Loucy (cell line): ENCODE data around the gene SELENOO.
A peak's percentile ranks its signal among the peaks of the same experiment; 100 is the strongest.

ENCODE experiments used
- H2AFZ ChIP-seq: fragments of 200-600 bp; sonication (generic); 2 replicates; pipeline ENCODE4 v1.6.0; 2016; ENCODE audit warnings: antibody characterized with exemption, mild to moderate bottlenecking, low read length, moderate library complexity
- H3F3A ChIP-seq: fragments of 200-600 bp; 2 replicates; pipeline ENCODE4 v1.6.0; 2016; ENCODE audit warnings: antibody characterized with exemption, low read depth, mild to moderate bottlenecking
- H3K27me3 ChIP-seq: fragments of 200-600 bp; sonication (generic); 2 replicates; pipeline ENCODE4 v1.6.1; 2014; ENCODE audit warnings: low read length, mild to moderate bottlenecking; ENCODE audit not compliant: insufficient read depth, poor library complexity, severe bottlenecking
- H3K36me3 ChIP-seq: fragments of 200-600 bp; sonication (generic); 2 replicates; pipeline ENCODE4 v1.6.1; 2016; ENCODE audit warnings: low read length; ENCODE audit not compliant: insufficient read depth
- H3K4me1 ChIP-seq: fragments of 200-600 bp; sonication (generic); 2 replicates; pipeline ENCODE4 v1.5.1; 2014; ENCODE audit warnings: low read length, mild to moderate bottlenecking; ENCODE audit not compliant: insufficient read depth, poor library complexity, severe bottlenecking
- H3K4me2 ChIP-seq: fragments of 200-600 bp; sonication (generic); 2 replicates; pipeline ENCODE4 v1.6.0; 2014; ENCODE audit warnings: antibody characterized with exemption, low read length, low read depth, mild to moderate bottlenecking; ENCODE audit not compliant: poor library complexity, severe bottlenecking
- H3K4me3 ChIP-seq: fragments of 200-600 bp; sonication (generic); 2 replicates; pipeline ENCODE4 v1.5.1; 2014; ENCODE audit warnings: low read length, mild to moderate bottlenecking, mixed read lengths; ENCODE audit not compliant: poor library complexity, severe bottlenecking
- H3K79me2 ChIP-seq: fragments of 200-600 bp; sonication (generic); 2 replicates; pipeline ENCODE4 v1.6.1; 2014; ENCODE audit warnings: low read length; ENCODE audit not compliant: insufficient read depth
- H3K9ac ChIP-seq: fragments of 200-600 bp; sonication (generic); 2 replicates; pipeline ENCODE4 v1.6.0; 2014; ENCODE audit warnings: mild to moderate bottlenecking, low read depth, low read length, moderate library complexity; ENCODE audit not compliant: poor library complexity, severe bottlenecking
- H3K9me2 ChIP-seq: fragments of 200-600 bp; sonication (generic); replicated peaks from 2 replicates; pipeline ENCODE4 v1.6.1; 2016; ENCODE audit warnings: low read depth, low read length, mixed read lengths
- H3K9me3 ChIP-seq: fragments of 200-600 bp; sonication (generic); 2 replicates; pipeline ENCODE4 v1.6.1; 2014; ENCODE audit warnings: mild to moderate bottlenecking, antibody characterized with exemption, low read length, low read depth; ENCODE audit not compliant: insufficient read depth
- H4K20me1 ChIP-seq: fragments of 200-600 bp; sonication (generic); 2 replicates; pipeline ENCODE4 v1.6.0; 2014; ENCODE audit warnings: antibody characterized with exemption, low read length, mild to moderate bottlenecking; ENCODE audit not compliant: insufficient read depth, poor library complexity, severe bottlenecking
- EZH2phosphoT487 ChIP-seq: fragments of 200-600 bp; IDR thresholded peaks from 2 replicates; pipeline ENCODE4 v1.6.1; 2018; ENCODE audit warnings: antibody characterized with exemption, mild to moderate bottlenecking, moderate library complexity, borderline replicate concordance
- TF ChIP-seq, protein P1 (sequence below): fragments of 200-600 bp; sonication (generic); conservative IDR thresholded peaks from 2 replicates; pipeline ENCODE4 v1.5.1; 2014; ENCODE audit warnings: mild to moderate bottlenecking, antibody characterized with exemption, low read length

Gene SELENOO

DNA sequence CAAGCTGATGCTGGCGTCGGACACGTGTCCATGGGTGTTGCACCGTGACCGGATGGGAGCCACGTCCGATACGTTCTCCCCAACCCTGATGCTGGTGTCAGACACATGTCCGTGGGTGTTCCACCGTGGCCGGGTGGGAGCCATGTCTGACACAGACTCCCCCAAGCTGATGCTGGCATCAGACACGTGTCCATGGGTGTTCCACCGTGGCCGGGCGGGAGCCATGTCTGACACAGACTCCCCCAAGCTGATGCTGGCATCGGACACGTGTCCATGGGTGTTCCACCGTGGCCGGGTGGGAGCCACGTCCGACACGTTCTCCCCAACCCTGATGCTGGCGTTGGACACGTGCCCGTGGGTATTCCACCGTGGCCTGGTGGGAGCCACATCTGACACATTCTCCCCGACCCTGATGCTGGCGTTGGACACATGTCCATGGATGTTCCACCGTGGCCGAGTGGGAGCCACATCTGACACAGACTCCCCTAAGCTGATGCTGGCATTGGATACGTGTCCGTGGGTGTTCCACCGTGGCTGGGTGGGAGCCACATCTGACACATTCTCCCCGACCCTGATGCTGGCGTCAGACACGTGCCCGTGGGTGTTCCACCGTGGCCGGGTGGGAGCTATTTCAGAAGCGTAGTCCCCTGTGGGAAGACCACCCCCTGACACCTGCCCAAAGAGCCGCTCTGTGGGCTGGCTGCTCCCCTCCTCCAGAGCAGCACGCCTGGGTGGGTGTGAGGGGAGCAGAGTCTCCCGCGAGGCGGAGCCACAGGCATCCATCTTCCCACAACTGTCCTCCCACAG, 20.0 kb downstream of the SELENOO start:
- Histone ChIP-seq H3F3A (no peaks in the 10 kb centered on the region), H3K79me2 (no peaks in the 10 kb centered on the region), H3K9me3 (no peaks in the 10 kb centered on the region), H3K4me3 (no peak overlapping the region), H3K4me1 (no peaks in the 10 kb centered on the region), H3K36me3 (peaks cover 82% of the 10 kb centered on the region; the same call in 1 of the 2 replicates), H3K27me3 (no peaks in the 10 kb centered on the region), H3K9me2 (no peaks in the 10 kb centered on the region), H4K20me1 (no peaks in the 10 kb centered on the region), H3K4me2 (no peak overlapping the region), H2AFZ (no peak overlapping the region), H3K9ac (no peak overlapping the region)
- TF ChIP-seq EZH2phosphoT487, result no peak
- TF ChIP-seq, protein P1, sequence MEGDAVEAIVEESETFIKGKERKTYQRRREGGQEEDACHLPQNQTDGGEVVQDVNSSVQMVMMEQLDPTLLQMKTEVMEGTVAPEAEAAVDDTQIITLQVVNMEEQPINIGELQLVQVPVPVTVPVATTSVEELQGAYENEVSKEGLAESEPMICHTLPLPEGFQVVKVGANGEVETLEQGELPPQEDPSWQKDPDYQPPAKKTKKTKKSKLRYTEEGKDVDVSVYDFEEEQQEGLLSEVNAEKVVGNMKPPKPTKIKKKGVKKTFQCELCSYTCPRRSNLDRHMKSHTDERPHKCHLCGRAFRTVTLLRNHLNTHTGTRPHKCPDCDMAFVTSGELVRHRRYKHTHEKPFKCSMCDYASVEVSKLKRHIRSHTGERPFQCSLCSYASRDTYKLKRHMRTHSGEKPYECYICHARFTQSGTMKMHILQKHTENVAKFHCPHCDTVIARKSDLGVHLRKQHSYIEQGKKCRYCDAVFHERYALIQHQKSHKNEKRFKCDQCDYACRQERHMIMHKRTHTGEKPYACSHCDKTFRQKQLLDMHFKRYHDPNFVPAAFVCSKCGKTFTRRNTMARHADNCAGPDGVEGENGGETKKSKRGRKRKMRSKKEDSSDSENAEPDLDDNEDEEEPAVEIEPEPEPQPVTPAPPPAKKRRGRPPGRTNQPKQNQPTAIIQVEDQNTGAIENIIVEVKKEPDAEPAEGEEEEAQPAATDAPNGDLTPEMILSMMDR, result no peak

GRCh38 chr22:50221410-50222300, 20.8 kb downstream of the SELENOO start:
- TF ChIP-seq, protein P1, result peak; percentile 24; the same call in 1 of the 2 replicates
- no peak for TF ChIP-seq EZH2phosphoT487
- H3K36me3 ChIP-seq, result peaks cover 79% of the 10 kb centered on the region; the same call in 1 of the 2 replicates
- no peaks in the 10 kb centered on the region for H4K20me1 ChIP-seq
- no peaks in the 10 kb centered on the region for H3K79me2 ChIP-seq
- H3K9me3 ChIP-seq, result no peaks in the 10 kb centered on the region
- H3K9me2 ChIP-seq, result no peaks in the 10 kb centered on the region
- no peak overlapping the region for H3K4me2 ChIP-seq
- no peaks in the 10 kb centered on the region for H3K27me3 ChIP-seq
- no peaks in the 10 kb centered on the region for H3K4me1 ChIP-seq
- H3F3A ChIP-seq, result no peaks in the 10 kb centered on the region
- H3K4me3 ChIP-seq, result no peak overlapping the region
- H3K9ac ChIP-seq, result no peak overlapping the region
- no peak overlapping the region for H2AFZ ChIP-seq

GRCh38 chr22:50222508-50222907, 21.7 kb downstream of the SELENOO start:
- Histone ChIP-seq H3K27me3 (no peaks in the 10 kb centered on the region), H3K4me2 (no peak overlapping the region), H3K4me3 (no peak overlapping the region), H3K9me2 (no peaks in the 10 kb centered on the region), H3K36me3 (peaks cover 70% of the 10 kb centered on the region; the same call in 1 of the 2 replicates), H3K4me1 (no peaks in the 10 kb centered on the region), H4K20me1 (no peaks in the 10 kb centered on the region), H3K9me3 (no peaks in the 10 kb centered on the region), H2AFZ (no peak overlapping the region), H3K9ac (no peak overlapping the region), H3F3A (no peaks in the 10 kb centered on the region), H3K79me2 (no peaks in the 10 kb centered on the region)
- TF ChIP-seq, protein P1, result no peak
- no peak for TF ChIP-seq EZH2phosphoT487
